H1 (cell line): ENCODE data around the gene FGF1. TPM values are rescaled to one million over a fixed set of nuclear protein-coding genes. Genes with fewer than 3 reads are reported as not detected.

Source experiments
- polyA plus RNA-seq, 7 experiments: library from polyadenylated mRNA; depleted of rRNA in 3 of 7; stranded (reverse) in 5 of 7; unstranded in 2 of 7; fragments of >200 nt in 5 of 7; fragments of 200-250 nt in 2 of 7; gene quantifications; 1 replicate in 5 of 7; 2 replicates in 1 of 7; 4 replicates in 1 of 7; pipeline versions ENCODE4 v1.2.1 to v1.2.3, GENCODE V29; 2011 to 2013; ENCODE audit warnings: missing spikeins in 2 of 7, mixed read lengths in 2 of 7
- total RNA-seq: library from RNA; stranded (reverse); fragmentation: NEBNext Ultra II Directional; extraction: Animal tissue kit (Norgen Biotek cat#: 25700); gene quantifications from 2 replicates; pipeline ENCODE4 v1.2.1, GENCODE V29; 2021
- TF ChIP-seq, protein P1 (sequence below): IDR thresholded peaks from 2 replicates; pipeline ENCODE4 v1.6.1; 2012; ENCODE audit warnings: low read length, inconsistent platforms

The FGF1 gene
- total and polyA plus RNA-seq, 2 of the 8 experiments (the other 6 are each of a cell fraction or from before 2014, with no cell fraction given) = 0.30 to 0.50 TPM

DNA sequence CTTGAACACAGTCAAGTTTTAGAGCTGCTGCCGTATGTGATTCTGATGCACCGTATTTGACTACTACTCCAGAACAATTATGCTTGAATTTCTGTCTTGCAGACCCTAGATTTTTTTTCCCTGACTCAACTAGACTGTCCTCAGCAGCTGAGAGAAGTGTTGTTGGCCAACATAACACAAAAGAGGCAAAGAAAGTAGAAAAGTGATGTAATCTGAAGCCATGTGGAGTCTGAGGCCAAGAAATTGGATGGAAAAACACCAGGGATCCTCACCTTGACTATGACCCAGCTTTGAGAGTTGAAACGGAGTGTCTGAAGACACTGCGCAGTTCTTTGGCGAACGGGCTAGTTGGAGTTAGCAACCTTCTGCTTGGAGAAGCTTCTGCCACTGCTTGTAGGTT, 36.3 kb upstream of the FGF1 start (continued):
- TF ChIP-seq, protein P1, sequence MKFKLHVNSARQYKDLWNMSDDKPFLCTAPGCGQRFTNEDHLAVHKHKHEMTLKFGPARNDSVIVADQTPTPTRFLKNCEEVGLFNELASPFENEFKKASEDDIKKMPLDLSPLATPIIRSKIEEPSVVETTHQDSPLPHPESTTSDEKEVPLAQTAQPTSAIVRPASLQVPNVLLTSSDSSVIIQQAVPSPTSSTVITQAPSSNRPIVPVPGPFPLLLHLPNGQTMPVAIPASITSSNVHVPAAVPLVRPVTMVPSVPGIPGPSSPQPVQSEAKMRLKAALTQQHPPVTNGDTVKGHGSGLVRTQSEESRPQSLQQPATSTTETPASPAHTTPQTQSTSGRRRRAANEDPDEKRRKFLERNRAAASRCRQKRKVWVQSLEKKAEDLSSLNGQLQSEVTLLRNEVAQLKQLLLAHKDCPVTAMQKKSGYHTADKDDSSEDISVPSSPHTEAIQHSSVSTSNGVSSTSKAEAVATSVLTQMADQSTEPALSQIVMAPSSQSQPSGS = no peak
- TF ChIP-seq, all 59 proteins: peak for 0
